G401.6 (cell line): ENCODE results near the gene KRTAP10-9.
"Not testable (repeated sequence)": the region's sequence is repeated elsewhere in the genome, so short reads cannot be mapped to it uniquely, and the experiment has no call there.

ENCODE experiments used
- FAIRE-seq: peaks from 2 replicates; lab custom pipeline; 2012; peaks lifted over from hg19 to GRCh38; lab: Jason Lieb, UNC

The KRTAP10-9 gene

GRCh38 chr21:44626673-44627143 is at the start of gene KRTAP10-9:
Gene KRTAP10-9 (plus strand): TSS chr21:44627093. CDS start chr21:44627172, 79 bp downstream.
- FAIRE-seq, result no peak

- no peak for FAIRE-seq
Measured at GRCh38 chr21:44578371-44579055, 48.4 kb upstream of the KRTAP10-9 start.

- FAIRE-seq, result no peak
Measured at GRCh38 chr21:44579056-44579832, 47.6 kb upstream of the KRTAP10-9 start.

GRCh38 chr21:44579833-44580144 is 47.1 kb upstream of the KRTAP10-9 start:
- no peak for FAIRE-seq

- not testable (repeated sequence) for FAIRE-seq
Measured at GRCh38 chr21:44580231-44580821, 46.6 kb upstream of the KRTAP10-9 start, which contains the start of gene KRTAP10-5. Gene KRTAP10-5 (minus strand): TSS chr21:44580604. CDS start chr21:44580578, 26 bp downstream.

GRCh38 chr21:44581158-44581557 is 45.7 kb upstream of the KRTAP10-9 start:
- no peak for FAIRE-seq

GRCh38 chr21:44582055-44582454 is 44.8 kb upstream of the KRTAP10-9 start:
- no peak for FAIRE-seq

GRCh38 chr21:44583089-44583799 is 43.6 kb upstream of the KRTAP10-9 start:
- FAIRE-seq, result no peak

GRCh38 chr21:44583800-44584147 is 43.1 kb upstream of the KRTAP10-9 start:
- no peak for FAIRE-seq

- FAIRE-seq, result no peak
Measured at GRCh38 chr21:44585892-44586291, 41.0 kb upstream of the KRTAP10-9 start.

- no peak for FAIRE-seq
Measured at GRCh38 chr21:44589094-44589493, 37.8 kb upstream of the KRTAP10-9 start.

- FAIRE-seq, result no peak
Measured at GRCh38 chr21:44589586-44590305, 37.1 kb upstream of the KRTAP10-9 start.

GRCh38 chr21:44590311-44590721 is 36.6 kb upstream of the KRTAP10-9 start:
- no peak for FAIRE-seq

GRCh38 chr21:44590897-44591800 is 35.7 kb upstream of the KRTAP10-9 start:
- not testable (repeated sequence) for FAIRE-seq

GRCh38 chr21:44591801-44592130 is 35.1 kb upstream of the KRTAP10-9 start:
- not testable (repeated sequence) for FAIRE-seq

- FAIRE-seq, result no peak
Measured at GRCh38 chr21:44592446-44593311, 34.2 kb upstream of the KRTAP10-9 start, which contains the start of gene KRTAP10-6. Gene KRTAP10-6 (minus strand): TSS chr21:44592505. CDS start chr21:44592484, 21 bp downstream.

- no peak for FAIRE-seq
Measured at GRCh38 chr21:44593598-44594405, 33.1 kb upstream of the KRTAP10-9 start.

- no peak for FAIRE-seq
Measured at GRCh38 chr21:44594406-44594916, 32.4 kb upstream of the KRTAP10-9 start.

GRCh38 chr21:44595524-44595923 is 31.4 kb upstream of the KRTAP10-9 start:
- FAIRE-seq, result no peak
